ENCODE results near the gene DNMT3A.

DNMT3A gene

GRCh38 chr2:25254961-25255360 is 86.8 kb downstream of the DNMT3A start:
- DNase-seq = no peak

- no peak for DNase-seq
These were observed 88.5 kb downstream of the DNMT3A start for GRCh38 chr2:25253153-25253626.

- DNase-seq = peak; percentile 63
These were observed 89.2 kb downstream of the DNMT3A start for GRCh38 chr2:25252291-25253152.

- DNase-seq = peak; percentile 47
These were observed 90.1 kb downstream of the DNMT3A start for GRCh38 chr2:25251422-25252273.

- DNase-seq = peak; percentile 25
These were observed 90.7 kb downstream of the DNMT3A start for GRCh38 chr2:25251071-25251421.

GRCh38 chr2:25250331-25251070 is 91.2 kb downstream of the DNMT3A start:
- DNase-seq = peak; percentile 12

- DNase-seq = no peak
These were observed 91.9 kb downstream of the DNMT3A start for GRCh38 chr2:25249785-25250184.

GRCh38 chr2:25247792-25248512 is 93.8 kb downstream of the DNMT3A start:
- DNase-seq = no peak

- no peak for DNase-seq
These were observed 95.0 kb downstream of the DNMT3A start for GRCh38 chr2:25246558-25247290.

- DNase-seq = no peak
These were observed 95.7 kb downstream of the DNMT3A start for GRCh38 chr2:25246001-25246400.

- no peak for DNase-seq
These were observed 96.6 kb downstream of the DNMT3A start for GRCh38 chr2:25245141-25245540.

- DNase-seq = no peak
These were observed 97.7 kb downstream of the DNMT3A start for GRCh38 chr2:25243995-25244394.

GRCh38 chr2:25241452-25241851 is 100.3 kb downstream of the DNMT3A start:
- no peak for DNase-seq

GRCh38 chr2:25240636-25241035 is 101.1 kb downstream of the DNMT3A start:
- no peak for DNase-seq

- DNase-seq = no peak
These were observed 102.8 kb downstream of the DNMT3A start for GRCh38 chr2:25238920-25239319.

- no peak for DNase-seq
These were observed 104.0 kb downstream of the DNMT3A start for GRCh38 chr2:25237764-25238163.

GRCh38 chr2:25236736-25237135 is 105.0 kb downstream of the DNMT3A start:
- no peak for DNase-seq

- no peak for DNase-seq
These were observed 107.0 kb downstream of the DNMT3A start for GRCh38 chr2:25234738-25235137.

- no peak for DNase-seq
These were observed 107.7 kb downstream of the DNMT3A start for GRCh38 chr2:25233916-25234605.

- DNase-seq = no peak
These were observed 109.4 kb downstream of the DNMT3A start for GRCh38 chr2:25232248-25232825.

GRCh38 chr2:25230948-25231311 is 110.8 kb downstream of the DNMT3A start:
- DNase-seq = no peak
